ENCODE data around the gene BRD1. TPM values are rescaled to one million over a fixed set of nuclear protein-coding genes. Genes with fewer than 3 reads are reported as not detected.

Gene BRD1
- total and polyA plus RNA-seq, 2 experiments from 2014 or later, result 12.3 to 33.8 TPM

DNA sequence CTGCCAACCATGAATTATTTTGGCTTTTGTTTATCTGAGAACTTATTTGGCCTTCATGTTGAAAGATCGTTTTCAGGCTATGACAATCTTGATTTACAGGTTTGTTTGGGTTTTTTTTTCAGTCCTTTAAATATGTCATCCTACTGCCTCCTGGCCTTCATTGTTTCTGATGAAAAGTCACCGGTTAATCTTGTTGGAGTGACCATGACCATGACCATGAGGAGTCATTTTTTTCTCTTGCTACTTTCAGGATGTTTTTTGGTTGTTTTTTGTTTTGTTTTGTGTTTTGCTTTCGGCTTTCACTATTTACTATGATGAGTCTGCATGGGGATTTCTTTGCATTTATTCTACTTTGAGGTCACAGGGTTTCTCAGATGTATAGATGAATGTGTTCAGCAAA lies 81.6 kb downstream of the BRD1 start (continued):
- TF ChIP-seq, protein P1, sequence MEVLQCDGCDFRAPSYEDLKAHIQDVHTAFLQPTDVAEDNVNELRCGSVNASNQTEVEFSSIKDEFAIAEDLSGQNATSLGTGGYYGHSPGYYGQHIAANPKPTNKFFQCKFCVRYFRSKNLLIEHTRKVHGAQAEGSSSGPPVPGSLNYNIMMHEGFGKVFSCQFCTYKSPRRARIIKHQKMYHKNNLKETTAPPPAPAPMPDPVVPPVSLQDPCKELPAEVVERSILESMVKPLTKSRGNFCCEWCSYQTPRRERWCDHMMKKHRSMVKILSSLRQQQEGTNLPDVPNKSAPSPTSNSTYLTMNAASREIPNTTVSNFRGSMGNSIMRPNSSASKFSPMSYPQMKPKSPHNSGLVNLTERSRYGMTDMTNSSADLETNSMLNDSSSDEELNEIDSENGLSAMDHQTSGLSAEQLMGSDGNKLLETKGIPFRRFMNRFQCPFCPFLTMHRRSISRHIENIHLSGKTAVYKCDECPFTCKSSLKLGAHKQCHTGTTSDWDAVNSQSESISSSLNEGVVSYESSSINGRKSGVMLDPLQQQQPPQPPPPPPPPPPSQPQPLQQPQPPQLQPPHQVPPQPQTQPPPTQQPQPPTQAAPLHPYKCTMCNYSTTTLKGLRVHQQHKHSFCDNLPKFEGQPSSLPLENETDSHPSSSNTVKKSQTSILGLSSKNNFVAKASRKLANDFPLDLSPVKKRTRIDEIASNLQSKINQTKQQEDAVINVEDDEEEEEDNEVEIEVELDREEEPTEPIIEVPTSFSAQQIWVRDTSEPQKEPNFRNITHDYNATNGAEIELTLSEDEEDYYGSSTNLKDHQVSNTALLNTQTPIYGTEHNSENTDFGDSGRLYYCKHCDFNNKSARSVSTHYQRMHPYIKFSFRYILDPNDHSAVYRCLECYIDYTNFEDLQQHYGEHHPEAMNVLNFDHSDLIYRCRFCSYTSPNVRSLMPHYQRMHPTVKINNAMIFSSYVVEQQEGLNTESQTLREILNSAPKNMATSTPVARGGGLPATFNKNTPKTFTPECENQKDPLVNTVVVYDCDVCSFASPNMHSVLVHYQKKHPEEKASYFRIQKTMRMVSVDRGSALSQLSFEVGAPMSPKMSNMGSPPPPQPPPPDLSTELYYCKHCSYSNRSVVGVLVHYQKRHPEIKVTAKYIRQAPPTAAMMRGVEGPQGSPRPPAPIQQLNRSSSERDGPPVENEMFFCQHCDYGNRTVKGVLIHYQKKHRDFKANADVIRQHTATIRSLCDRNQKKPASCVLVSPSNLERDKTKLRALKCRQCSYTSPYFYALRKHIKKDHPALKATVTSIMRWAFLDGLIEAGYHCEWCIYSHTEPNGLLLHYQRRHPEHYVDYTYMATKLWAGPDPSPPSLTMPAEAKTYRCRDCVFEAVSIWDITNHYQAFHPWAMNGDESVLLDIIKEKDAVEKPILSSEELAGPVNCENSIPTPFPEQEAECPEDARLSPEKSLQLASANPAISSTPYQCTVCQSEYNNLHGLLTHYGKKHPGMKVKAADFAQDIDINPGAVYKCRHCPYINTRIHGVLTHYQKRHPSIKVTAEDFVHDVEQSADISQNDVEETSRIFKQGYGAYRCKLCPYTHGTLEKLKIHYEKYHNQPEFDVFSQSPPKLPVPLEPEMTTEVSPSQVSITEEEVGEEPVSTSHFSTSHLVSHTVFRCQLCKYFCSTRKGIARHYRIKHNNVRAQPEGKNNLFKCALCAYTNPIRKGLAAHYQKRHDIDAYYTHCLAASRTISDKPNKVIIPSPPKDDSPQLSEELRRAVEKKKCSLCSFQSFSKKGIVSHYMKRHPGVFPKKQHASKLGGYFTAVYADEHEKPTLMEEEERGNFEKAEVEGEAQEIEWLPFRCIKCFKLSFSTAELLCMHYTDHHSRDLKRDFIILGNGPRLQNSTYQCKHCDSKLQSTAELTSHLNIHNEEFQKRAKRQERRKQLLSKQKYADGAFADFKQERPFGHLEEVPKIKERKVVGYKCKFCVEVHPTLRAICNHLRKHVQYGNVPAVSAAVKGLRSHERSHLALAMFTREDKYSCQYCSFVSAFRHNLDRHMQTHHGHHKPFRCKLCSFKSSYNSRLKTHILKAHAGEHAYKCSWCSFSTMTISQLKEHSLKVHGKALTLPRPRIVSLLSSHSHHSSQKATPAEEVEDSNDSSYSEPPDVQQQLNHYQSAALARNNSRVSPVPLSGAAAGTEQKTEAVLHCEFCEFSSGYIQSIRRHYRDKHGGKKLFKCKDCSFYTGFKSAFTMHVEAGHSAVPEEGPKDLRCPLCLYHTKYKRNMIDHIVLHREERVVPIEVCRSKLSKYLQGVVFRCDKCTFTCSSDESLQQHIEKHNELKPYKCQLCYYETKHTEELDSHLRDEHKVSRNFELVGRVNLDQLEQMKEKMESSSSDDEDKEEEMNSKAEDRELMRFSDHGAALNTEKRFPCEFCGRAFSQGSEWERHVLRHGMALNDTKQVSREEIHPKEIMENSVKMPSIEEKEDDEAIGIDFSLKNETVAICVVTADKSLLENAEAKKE (CRISPR knock-in tag; IDR thresholded peaks at IDR 0.05), result no peak
- TF ChIP-seq, protein P2, sequence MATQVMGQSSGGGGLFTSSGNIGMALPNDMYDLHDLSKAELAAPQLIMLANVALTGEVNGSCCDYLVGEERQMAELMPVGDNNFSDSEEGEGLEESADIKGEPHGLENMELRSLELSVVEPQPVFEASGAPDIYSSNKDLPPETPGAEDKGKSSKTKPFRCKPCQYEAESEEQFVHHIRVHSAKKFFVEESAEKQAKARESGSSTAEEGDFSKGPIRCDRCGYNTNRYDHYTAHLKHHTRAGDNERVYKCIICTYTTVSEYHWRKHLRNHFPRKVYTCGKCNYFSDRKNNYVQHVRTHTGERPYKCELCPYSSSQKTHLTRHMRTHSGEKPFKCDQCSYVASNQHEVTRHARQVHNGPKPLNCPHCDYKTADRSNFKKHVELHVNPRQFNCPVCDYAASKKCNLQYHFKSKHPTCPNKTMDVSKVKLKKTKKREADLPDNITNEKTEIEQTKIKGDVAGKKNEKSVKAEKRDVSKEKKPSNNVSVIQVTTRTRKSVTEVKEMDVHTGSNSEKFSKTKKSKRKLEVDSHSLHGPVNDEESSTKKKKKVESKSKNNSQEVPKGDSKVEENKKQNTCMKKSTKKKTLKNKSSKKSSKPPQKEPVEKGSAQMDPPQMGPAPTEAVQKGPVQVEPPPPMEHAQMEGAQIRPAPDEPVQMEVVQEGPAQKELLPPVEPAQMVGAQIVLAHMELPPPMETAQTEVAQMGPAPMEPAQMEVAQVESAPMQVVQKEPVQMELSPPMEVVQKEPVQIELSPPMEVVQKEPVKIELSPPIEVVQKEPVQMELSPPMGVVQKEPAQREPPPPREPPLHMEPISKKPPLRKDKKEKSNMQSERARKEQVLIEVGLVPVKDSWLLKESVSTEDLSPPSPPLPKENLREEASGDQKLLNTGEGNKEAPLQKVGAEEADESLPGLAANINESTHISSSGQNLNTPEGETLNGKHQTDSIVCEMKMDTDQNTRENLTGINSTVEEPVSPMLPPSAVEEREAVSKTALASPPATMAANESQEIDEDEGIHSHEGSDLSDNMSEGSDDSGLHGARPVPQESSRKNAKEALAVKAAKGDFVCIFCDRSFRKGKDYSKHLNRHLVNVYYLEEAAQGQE (IDR thresholded peaks at IDR 0.05; ENCODE audit: unreplicated experiment), result no peak
- TF ChIP-seq, protein P3, sequence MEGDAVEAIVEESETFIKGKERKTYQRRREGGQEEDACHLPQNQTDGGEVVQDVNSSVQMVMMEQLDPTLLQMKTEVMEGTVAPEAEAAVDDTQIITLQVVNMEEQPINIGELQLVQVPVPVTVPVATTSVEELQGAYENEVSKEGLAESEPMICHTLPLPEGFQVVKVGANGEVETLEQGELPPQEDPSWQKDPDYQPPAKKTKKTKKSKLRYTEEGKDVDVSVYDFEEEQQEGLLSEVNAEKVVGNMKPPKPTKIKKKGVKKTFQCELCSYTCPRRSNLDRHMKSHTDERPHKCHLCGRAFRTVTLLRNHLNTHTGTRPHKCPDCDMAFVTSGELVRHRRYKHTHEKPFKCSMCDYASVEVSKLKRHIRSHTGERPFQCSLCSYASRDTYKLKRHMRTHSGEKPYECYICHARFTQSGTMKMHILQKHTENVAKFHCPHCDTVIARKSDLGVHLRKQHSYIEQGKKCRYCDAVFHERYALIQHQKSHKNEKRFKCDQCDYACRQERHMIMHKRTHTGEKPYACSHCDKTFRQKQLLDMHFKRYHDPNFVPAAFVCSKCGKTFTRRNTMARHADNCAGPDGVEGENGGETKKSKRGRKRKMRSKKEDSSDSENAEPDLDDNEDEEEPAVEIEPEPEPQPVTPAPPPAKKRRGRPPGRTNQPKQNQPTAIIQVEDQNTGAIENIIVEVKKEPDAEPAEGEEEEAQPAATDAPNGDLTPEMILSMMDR (conservative IDR thresholded peaks at IDR 0.05; ENCODE audit: low read depth in 2 of 2), result no peak
- no peak for TF ChIP-seq STAT1 (IDR thresholded peaks at IDR 0.05; ENCODE audit: unreplicated experiment)
- TF ChIP-seq JUNB (IDR thresholded peaks at IDR 0.05; ENCODE audit: unreplicated experiment), result no peak
- no peak for TF ChIP-seq EZH2phosphoT487 (IDR thresholded peaks at IDR 0.05; ENCODE audit: unreplicated experiment)

All from GM23338 (cell line).